Skeletal muscle tissue (tissue), 4 donors: ENCODE results near the gene TAOK3. TPM values are rescaled to one million over a fixed set of nuclear protein-coding genes. Genes with fewer than 3 reads are reported as not detected.

ENCODE experiments used
- H3K27ac ChIP-seq: one replicate; pipeline ENCODE4 v1.7.0; 2013; ENCODE audit warnings: mild to moderate bottlenecking, low read depth, low read length, inconsistent platforms
- H3K27me3 ChIP-seq, 3 donors: one replicate each; pipeline ENCODE4 v1.7.0; 2013; ENCODE audit warnings: low read length in 3 of 3; ENCODE audit not compliant: control insufficient read depth in 3 of 3, insufficient read depth in 3 of 3
- H3K36me3 ChIP-seq, 3 donors: one replicate each; pipeline ENCODE4 v1.7.0; 2013; ENCODE audit warnings: low read length in 3 of 3; ENCODE audit not compliant: control insufficient read depth in 3 of 3, insufficient read depth in 3 of 3
- H3K4me1 ChIP-seq, 3 donors: one replicate each; pipeline ENCODE4 v1.7.0; 2013; ENCODE audit warnings: low read length in 3 of 3, mild to moderate bottlenecking in 3 of 3; ENCODE audit not compliant: control insufficient read depth in 3 of 3, insufficient read depth in 3 of 3
- H3K4me3 ChIP-seq, 3 donors: one replicate each; pipeline ENCODE4 v1.7.0; 2013; ENCODE audit warnings: low read length in 3 of 3
- H3K9ac ChIP-seq, 3 donors: one replicate each; pipeline ENCODE4 v1.7.0; 2013; ENCODE audit warnings: low read length in 3 of 3, mild to moderate bottlenecking in 3 of 3, moderate library complexity in 2 of 3, low read depth in 1 of 3
- H3K9me3 ChIP-seq, 3 donors: one replicate each; pipeline ENCODE4 v1.7.0; 2013; ENCODE audit warnings: low read length in 3 of 3; ENCODE audit not compliant: control insufficient read depth in 3 of 3
- total RNA-seq: library from RNA; depleted of rRNA; stranded (reverse); fragments of >200 nt; gene quantifications from one replicate; pipeline ENCODE4 v1.2.3, GENCODE V29; 2014
- donor health status: Osteomylitis.

TAOK3 gene
- total RNA-seq, 1 donor from 2014 or later, result 9.4 TPM

- no peak overlapping the region for H3K4me3 ChIP-seq
- H3K9ac ChIP-seq, result no peak overlapping the region
- H3K9me3 ChIP-seq, result no peaks in the 10 kb centered on the region
- peaks cover under 1 to 11% (median 5%) of the 10 kb centered on the region in 3 donors for H3K4me1 ChIP-seq
- no peaks in the 10 kb centered on the region for H3K27me3 ChIP-seq
- peaks cover 5 to 9% (median 6%) of the 10 kb centered on the region in 3 donors for H3K36me3 ChIP-seq
- no peak overlapping the region for H3K27ac ChIP-seq
Observed at GRCh38 chr12:118193958-118194357, 178.7 kb downstream of the TAOK3 start.

- Histone ChIP-seq H3K4me3 (no peak overlapping the region), H3K27me3 (no peaks in the 10 kb centered on the region), H3K27ac (no peak overlapping the region), H3K9me3 (no peaks in the 10 kb centered on the region), H3K9ac (no peak overlapping the region), H3K36me3 (peaks cover under 1 to 5% (median 3%) of the 10 kb centered on the region in 3 donors), H3K4me1 (peaks cover 5 to 11% (median 7%) of the 10 kb centered on the region in 3 donors)
Observed at GRCh38 chr12:118193477-118193876, 179.2 kb downstream of the TAOK3 start.

- peaks cover 13 to 22% (median 14%) of the 10 kb centered on the region in 3 donors for H3K4me1 ChIP-seq
- peak overlapping the region; percentile 77 to 78 (median 78) for H3K4me3 ChIP-seq
- H3K27ac ChIP-seq, result peak overlapping the region; percentile 51
- H3K9me3 ChIP-seq, result no peaks in the 10 kb centered on the region
- H3K9ac ChIP-seq, result peak overlapping the region; percentile 63 to 85 (median 79)
- H3K36me3 ChIP-seq, result no peaks in the 10 kb centered on the region
- H3K27me3 ChIP-seq, result no peaks in the 10 kb centered on the region
Observed at GRCh38 chr12:118190266-118190665, 182.4 kb downstream of the TAOK3 start.

- Histone ChIP-seq H3K9ac (peak overlapping the region; percentile 79 to 85 (median 83)), H3K36me3 (no peaks in the 10 kb centered on the region), H3K27ac (peak overlapping the region; percentile 51), H3K4me1 (peaks cover 13 to 22% (median 14%) of the 10 kb centered on the region in 3 donors), H3K9me3 (no peaks in the 10 kb centered on the region), H3K4me3 (peak overlapping the region; percentile 77 to 78 (median 78)), H3K27me3 (no peaks in the 10 kb centered on the region)
Observed at GRCh38 chr12:118189741-118190191, 182.9 kb downstream of the TAOK3 start.

GRCh38 chr12:118188690-118189371 is 183.9 kb downstream of the TAOK3 start:
- Histone ChIP-seq H3K4me3 (peak overlapping the region; percentile 36 to 78 (median 46)), H3K9ac (peak overlapping the region; percentile 35 to 85 (median 79)), H3K27ac (peak overlapping the region; percentile 11), H3K4me1 (peaks cover 13 to 25% (median 15%) of the 10 kb centered on the region in 3 donors), H3K9me3 (no peaks in the 10 kb centered on the region), H3K36me3 (peaks cover 0 to 2% (median 0%) of the 10 kb centered on the region in 3 donors), H3K27me3 (no peaks in the 10 kb centered on the region)

- no peak overlapping the region for H3K4me3 ChIP-seq
- H3K27ac ChIP-seq, result peak overlapping the region; percentile 12
Observed at GRCh38 chr12:118187751-118188435, 184.8 kb downstream of the TAOK3 start.

GRCh38 chr12:118185602-118186397 is 186.9 kb downstream of the TAOK3 start:
- Histone ChIP-seq H3K9me3 (no peaks in the 10 kb centered on the region), H3K4me1 (peaks cover 17 to 30% (median 24%) of the 10 kb centered on the region in 3 donors)

More at GRCh38 chr12:118187751-118188435, 184.8 kb downstream of the TAOK3 start:
- Histone ChIP-seq H3K27me3 (no peaks in the 10 kb centered on the region), H3K4me1 (peaks cover 13 to 30% (median 23%) of the 10 kb centered on the region in 3 donors), H3K9ac (peak overlapping the region in 1 of 3 donors; percentile 16), H3K9me3 (no peaks in the 10 kb centered on the region), H3K36me3 (peaks cover 0 to 2% (median 0%) of the 10 kb centered on the region in 3 donors)

GRCh38 chr12:118183711-118184110 is 189.0 kb downstream of the TAOK3 start:
- Histone ChIP-seq H3K27ac (no peak overlapping the region), H3K9me3 (no peaks in the 10 kb centered on the region), H3K4me3 (no peak overlapping the region), H3K4me1 (peaks cover 10 to 21% (median 19%) of the 10 kb centered on the region in 3 donors), H3K27me3 (no peaks in the 10 kb centered on the region), H3K36me3 (peaks cover 14 to 16% (median 15%) of the 10 kb centered on the region in 3 donors), H3K9ac (peak overlapping the region in 1 of 3 donors; percentile 9)

More at GRCh38 chr12:118185602-118186397, 186.9 kb downstream of the TAOK3 start:
- H3K27me3 ChIP-seq, result no peaks in the 10 kb centered on the region
- H3K27ac ChIP-seq, result no peak overlapping the region
- H3K36me3 ChIP-seq, result peaks cover 5 to 8% (median 5%) of the 10 kb centered on the region in 3 donors
- H3K9ac ChIP-seq, result no peak overlapping the region
- H3K4me3 ChIP-seq, result no peak overlapping the region

GRCh38 chr12:118183155-118183554 is 189.6 kb downstream of the TAOK3 start:
- H3K27me3 ChIP-seq, result no peaks in the 10 kb centered on the region
- H3K36me3 ChIP-seq, result peaks cover 14 to 16% (median 16%) of the 10 kb centered on the region in 3 donors
- peak overlapping the region in 2 of 3 donors; percentile 9 to 36 for H3K9ac ChIP-seq
- H3K27ac ChIP-seq, result peak overlapping the region; percentile 6
- peaks cover 8 to 17% (median 16%) of the 10 kb centered on the region in 3 donors for H3K4me1 ChIP-seq
- H3K9me3 ChIP-seq, result no peaks in the 10 kb centered on the region
- H3K4me3 ChIP-seq, result no peak overlapping the region
